ENCODE data around the gene CSNK2A1. TPM values are rescaled to one million over a fixed set of nuclear protein-coding genes. Genes with fewer than 3 reads are reported as not detected.

Gene CSNK2A1
- polyA plus RNA-seq, 3 donors, result 31.7 to 55.5 (median 35.2) TPM

GRCh38 chr20:433300-433975 is 110.2 kb downstream of the CSNK2A1 start:
- Histone ChIP-seq H3K4me3 (replicated peaks in 1 of 3; ENCODE audit: low read depth in 2 of 3, low read length in 3 of 3) (no peak overlapping the region), H3K27ac (ENCODE audit: low read depth in 1 of 2, low read length in 2 of 2) (peak overlapping the region in 1 of 2 donors; percentile 23), H3K9ac (ENCODE audit: insufficient read depth, low read length, poor library complexity, severe bottlenecking) (no peak overlapping the region), H3K4me2 (replicated peaks; ENCODE audit: extremely low read depth, low read length, poor library complexity, severe bottlenecking) (no peak overlapping the region), H4K20me1 (ENCODE audit: insufficient read depth, low read length) (peaks cover 11% of the 10 kb centered on the region), H3K4me1 (ENCODE audit: control insufficient read depth in 1 of 2, insufficient read depth in 2 of 2, low read length in 2 of 2) (peaks cover 8 to 9% of the 10 kb centered on the region in 2 donors), H3K79me2 (ENCODE audit: insufficient read depth, low read length) (no peaks in the 10 kb centered on the region), H3K9me3 (replicated peaks in 1 of 2; ENCODE audit: control insufficient read depth in 1 of 2, insufficient read depth in 1 of 2, low read length in 2 of 2) (no peaks in the 10 kb centered on the region), H3K36me3 (replicated peaks in 1 of 2; ENCODE audit: control insufficient read depth in 1 of 2, insufficient read depth in 2 of 2, low read length in 2 of 2) (peaks cover 53 to 85% of the 10 kb centered on the region in 2 donors), H2AFZ (ENCODE audit: insufficient read depth, low read depth, low read length, poor library complexity, severe bottlenecking) (no peak overlapping the region), H3K27me3 (ENCODE audit: control insufficient read depth in 2 of 2, insufficient read depth in 2 of 2, low read length in 2 of 2) (no peaks in the 10 kb centered on the region)
- WGBS (ENCODE audit: insufficient coverage), result 70% methylated on average over 12 of the region's 12 CpGs
- no peak for TF ChIP-seq CTCF (IDR thresholded peaks at IDR 0.05)
- H3K4me1 Mint-ChIP-seq, result peaks cover 19% of the 10 kb centered on the region
- peak overlapping the region in 1 of 2 donors; percentile 34 for H3K4me3 Mint-ChIP-seq
- peak overlapping the region; percentile 0 to 88 (median 18) for H3K27ac Mint-ChIP-seq
- intact Hi-C loops (cut with micrococcal nuclease), result loop anchor here in 1 of 2 donors (10.0 kb wide), 1 partner anchor 51 kb away; no protein-coding TSS in a partner anchor
- H3K27me3 Mint-ChIP-seq (ENCODE audit: low read depth in 3 of 3), result peaks cover 0 to 2% (median 2%) of the 10 kb centered on the region in 3 donors
- peak in 1 of 3 donors; percentile 23 for DNase-seq
- no peaks in the 10 kb centered on the region for H3K9me3 Mint-ChIP-seq
- H3K36me3 Mint-ChIP-seq, result peaks cover 65 to 89% of the 10 kb centered on the region in 2 donors

GRCh38 chr20:432677-433299 is 110.8 kb downstream of the CSNK2A1 start:
- intact Hi-C loops (cut with micrococcal nuclease), result loop anchor here in 1 of 2 donors (10.0 kb wide), 1 partner anchor 52 kb away; no protein-coding TSS in a partner anchor
- no peaks in the 10 kb centered on the region for H3K9me3 Mint-ChIP-seq
- no peaks in the 10 kb centered on the region for H3K27me3 ChIP-seq (ENCODE audit: control insufficient read depth in 2 of 2, insufficient read depth in 2 of 2, low read length in 2 of 2)
- no peaks in the 10 kb centered on the region for H3K79me2 ChIP-seq (ENCODE audit: insufficient read depth, low read length)
- H3K4me1 Mint-ChIP-seq, result peaks cover 13% of the 10 kb centered on the region
- 91% methylated on average over 9 of the region's 11 CpGs for WGBS (ENCODE audit: insufficient coverage)
- H3K4me2 ChIP-seq (replicated peaks; ENCODE audit: extremely low read depth, low read length, poor library complexity, severe bottlenecking), result no peak overlapping the region
- H3K27ac ChIP-seq (ENCODE audit: low read depth in 1 of 2, low read length in 2 of 2), result no peak overlapping the region
- no peak overlapping the region for H3K9ac ChIP-seq (ENCODE audit: insufficient read depth, low read length, poor library complexity, severe bottlenecking)
- H4K20me1 ChIP-seq (ENCODE audit: insufficient read depth, low read length), result peaks cover 6% of the 10 kb centered on the region
- TF ChIP-seq CTCF (IDR thresholded peaks at IDR 0.05), result no peak
- H3K4me1 ChIP-seq (ENCODE audit: control insufficient read depth in 1 of 2, insufficient read depth in 2 of 2, low read length in 2 of 2), result peaks cover 1 to 2% of the 10 kb centered on the region in 2 donors
- no peak for DNase-seq
- peaks cover 59 to 85% of the 10 kb centered on the region in 2 donors for H3K36me3 ChIP-seq (replicated peaks in 1 of 2; ENCODE audit: control insufficient read depth in 1 of 2, insufficient read depth in 2 of 2, low read length in 2 of 2)
- no peak overlapping the region for H2AFZ ChIP-seq (ENCODE audit: insufficient read depth, low read depth, low read length, poor library complexity, severe bottlenecking)
- H3K4me3 ChIP-seq (replicated peaks in 1 of 3; ENCODE audit: low read depth in 2 of 3, low read length in 3 of 3), result no peak overlapping the region
- no peak overlapping the region for H3K4me3 Mint-ChIP-seq
- H3K9me3 ChIP-seq (replicated peaks in 1 of 2; ENCODE audit: control insufficient read depth in 1 of 2, insufficient read depth in 1 of 2, low read length in 2 of 2), result no peaks in the 10 kb centered on the region
- H3K27ac Mint-ChIP-seq, result peak overlapping the region in 6 of 7 donors; percentile 17 to 84 (median 64)
- peaks cover 0 to 2% (median 2%) of the 10 kb centered on the region in 3 donors for H3K27me3 Mint-ChIP-seq (ENCODE audit: low read depth in 3 of 3)
- peaks cover 70 to 89% of the 10 kb centered on the region in 2 donors for H3K36me3 Mint-ChIP-seq
